NCI-H1105 treated with DMSO at 0.1 percent for 48 hours (cell line): ENCODE data around the gene TCTN1.
"Not testable (repeated sequence)": the region's sequence is repeated elsewhere in the genome, so short reads cannot be mapped to it uniquely, and the experiment has no call there.

Experiments used
- DNase-seq: peaks from one replicate; lab custom pipeline; 2025; lab: John Stamatoyannopoulos, UW

Gene TCTN1

DNA sequence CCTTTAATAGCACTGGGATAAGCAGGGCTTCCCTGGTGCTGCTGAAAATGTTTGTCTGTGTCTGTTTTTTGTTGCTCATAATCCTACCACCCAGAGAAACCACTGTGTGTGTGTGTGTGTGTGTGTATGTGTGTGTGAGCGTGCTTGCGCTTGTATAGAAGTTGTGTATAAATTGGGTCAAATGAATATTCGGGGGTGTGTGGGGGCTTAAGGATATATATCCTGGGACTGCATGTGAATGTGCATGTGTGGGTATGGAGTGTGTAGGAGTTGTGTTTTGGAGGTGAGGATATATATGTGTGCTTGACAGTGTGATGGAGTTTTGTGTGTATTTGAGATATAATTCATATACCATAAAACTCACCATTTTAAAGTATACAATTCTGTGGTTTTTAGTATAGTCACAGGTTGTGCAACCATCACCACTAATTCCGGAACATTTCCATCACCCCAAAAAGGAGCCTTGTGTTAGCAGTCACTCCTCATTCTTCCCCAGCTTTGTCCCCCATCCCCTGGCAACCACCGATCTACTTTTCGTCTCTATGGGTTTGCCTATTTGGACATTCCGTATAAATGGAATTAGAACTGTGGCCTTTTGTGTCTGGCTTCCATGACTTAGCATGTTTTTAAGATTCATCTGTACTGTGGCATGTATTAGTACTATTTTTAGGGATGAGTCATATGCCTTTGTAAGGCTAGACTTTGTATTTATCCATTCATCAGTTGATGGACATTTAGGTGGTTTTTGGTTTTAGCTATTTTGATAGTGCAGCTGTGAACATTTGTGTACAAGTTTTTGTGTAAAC lies 25.6 kb downstream of the TCTN1 start:
- no peak for DNase-seq

DNA sequence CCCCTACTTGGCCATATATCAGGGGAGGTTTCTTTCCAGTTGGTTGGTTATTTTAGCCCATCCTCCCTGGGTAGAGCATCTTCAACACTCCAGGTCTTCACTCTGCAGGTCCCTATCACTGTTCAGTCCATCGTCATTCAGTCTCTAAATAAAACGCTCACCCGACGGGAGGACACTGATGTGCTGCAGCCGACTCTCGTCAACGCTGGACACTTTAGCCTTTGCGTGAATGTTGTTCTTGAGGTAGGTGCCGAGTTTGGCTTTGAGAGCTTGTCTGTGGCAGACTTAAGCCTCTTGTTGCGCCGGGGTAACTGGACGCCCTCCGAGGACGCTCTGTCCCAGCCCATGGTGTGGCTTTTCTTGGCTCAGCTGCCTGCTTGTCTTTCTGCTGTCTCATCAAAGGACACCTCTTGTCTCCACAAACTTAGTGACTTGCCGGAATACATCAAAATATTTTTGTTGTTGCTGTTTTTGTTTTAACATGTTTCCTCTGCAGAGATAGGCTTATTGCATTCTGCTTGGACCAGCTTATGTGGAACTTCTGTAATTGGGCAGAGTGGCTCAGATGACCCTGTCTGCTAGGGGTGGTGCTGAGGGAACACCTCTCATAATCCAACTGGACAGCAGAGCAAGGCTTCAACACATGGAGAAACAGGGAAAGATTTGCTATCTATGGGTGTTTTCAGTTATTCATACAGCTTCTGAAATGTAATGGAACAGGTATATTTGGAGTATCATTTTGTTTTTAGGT lies 26.5 kb downstream of the TCTN1 start:
- no peak for DNase-seq

DNA sequence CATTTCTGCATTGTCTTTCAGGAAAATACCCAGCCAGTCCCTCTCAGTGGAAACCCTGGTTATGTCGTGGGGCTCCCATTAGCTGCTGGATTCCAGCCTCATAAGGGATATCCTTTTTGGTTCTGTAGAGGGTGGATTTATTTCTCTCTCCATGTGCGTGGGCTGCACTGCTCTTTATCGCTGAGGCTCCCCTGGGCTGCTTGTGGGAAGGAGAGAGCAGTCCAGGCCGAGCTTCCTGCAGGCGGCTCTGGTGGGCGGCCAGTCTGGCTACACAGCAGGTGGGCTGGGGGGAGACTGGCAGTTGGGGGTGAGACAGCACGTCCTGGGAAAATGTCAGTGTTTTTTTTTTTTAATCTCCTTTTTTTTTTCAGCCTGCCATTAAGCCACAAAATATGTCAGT lies 27.6 kb downstream of the TCTN1 start:
- DNase-seq = no peak

DNA sequence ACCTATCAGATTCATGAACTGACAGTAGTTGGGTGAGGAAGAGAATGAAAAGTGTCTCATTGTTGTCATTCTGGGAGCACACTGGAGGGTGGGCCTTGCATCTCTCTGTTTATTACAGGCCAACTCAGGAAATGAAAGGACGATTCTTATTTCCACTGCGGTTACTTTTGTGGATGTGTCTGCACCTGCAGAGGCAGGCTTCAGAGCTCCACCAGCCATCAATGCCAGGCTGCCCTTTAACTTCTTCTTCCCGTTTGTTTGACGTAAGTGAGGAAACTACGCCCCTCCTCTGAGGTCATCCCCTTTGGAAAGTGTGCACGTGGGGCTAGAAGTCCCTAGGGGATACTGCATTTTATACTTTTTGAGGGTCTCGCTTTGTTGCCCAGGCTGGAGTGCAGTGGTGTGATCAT lies 33.7 kb downstream of the TCTN1 start:
- no peak for DNase-seq

DNA sequence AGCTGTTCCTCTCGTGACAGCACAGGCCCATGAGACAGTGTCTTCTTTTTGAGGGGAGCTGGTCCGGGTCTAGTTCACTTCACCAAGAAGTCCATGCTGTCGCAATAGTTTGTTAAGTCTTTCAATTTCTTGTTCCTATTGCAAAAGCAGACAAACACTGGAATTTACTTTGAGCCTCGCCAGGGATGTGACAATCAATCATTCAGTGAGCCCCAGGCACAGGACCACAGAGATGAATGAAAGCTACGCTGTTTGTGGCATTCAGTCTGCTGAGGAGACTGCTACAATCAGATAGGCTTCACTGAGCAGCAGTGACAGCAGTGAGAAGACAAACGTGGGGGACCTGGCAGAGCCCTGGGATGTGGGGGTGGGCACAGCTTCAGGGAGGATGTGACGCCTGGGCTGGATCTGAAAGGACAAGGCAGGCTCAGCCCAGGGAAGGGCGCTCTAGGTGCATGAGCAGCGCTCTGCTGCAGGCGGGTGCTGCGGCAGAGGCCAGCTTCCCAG lies 35.5 kb downstream of the TCTN1 start:
- DNase-seq = no peak

DNA sequence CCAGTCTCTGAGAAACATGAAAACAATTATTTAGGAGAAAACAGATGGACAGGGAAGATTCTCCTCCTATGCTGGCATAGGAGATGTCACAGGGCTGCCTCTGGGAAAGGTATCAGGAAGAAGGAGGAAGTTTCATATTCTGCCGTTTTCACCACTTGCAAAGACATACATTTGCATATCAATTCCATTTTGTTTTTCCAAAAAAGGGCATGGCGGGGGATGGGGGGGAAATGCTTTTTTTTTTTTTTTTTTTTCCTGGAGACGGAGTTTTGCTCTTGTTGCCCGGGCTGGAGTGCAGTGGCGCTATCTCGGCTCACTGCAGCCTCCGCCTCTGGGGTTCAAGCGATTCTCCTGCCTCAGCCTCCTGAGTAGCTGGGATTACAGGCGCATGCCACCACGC lies 40.3 kb downstream of the TCTN1 start:
- not testable (repeated sequence) for DNase-seq

DNA sequence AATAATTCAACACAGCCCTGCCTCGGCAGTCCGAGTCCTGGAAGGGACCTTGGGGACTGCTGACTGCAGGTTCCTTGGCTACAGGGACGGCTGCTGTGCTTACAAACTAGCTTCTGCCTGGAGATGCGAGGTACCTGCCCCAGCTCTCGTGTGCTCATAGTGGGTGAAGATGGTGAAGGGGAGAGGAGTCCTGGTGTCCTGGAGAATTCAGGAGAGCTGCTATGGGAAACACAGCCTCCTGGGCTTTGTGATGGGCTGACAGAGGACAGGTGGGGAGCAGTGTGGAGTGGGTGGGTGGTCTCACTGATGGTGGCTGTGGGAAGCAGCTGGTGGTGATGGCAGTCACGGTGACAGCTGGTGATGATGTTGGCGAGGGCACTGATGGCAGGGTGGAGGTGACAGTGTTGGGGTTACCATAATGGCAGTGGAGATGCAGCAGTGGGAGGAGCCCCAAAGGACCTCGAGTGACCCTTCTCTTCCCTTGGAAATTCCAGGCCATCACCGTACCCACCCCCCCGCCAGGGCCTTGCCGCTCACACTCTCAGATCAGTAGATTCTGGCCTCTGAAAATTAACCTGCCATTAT lies 42.2 kb downstream of the TCTN1 start:
- DNase-seq = no peak

DNA sequence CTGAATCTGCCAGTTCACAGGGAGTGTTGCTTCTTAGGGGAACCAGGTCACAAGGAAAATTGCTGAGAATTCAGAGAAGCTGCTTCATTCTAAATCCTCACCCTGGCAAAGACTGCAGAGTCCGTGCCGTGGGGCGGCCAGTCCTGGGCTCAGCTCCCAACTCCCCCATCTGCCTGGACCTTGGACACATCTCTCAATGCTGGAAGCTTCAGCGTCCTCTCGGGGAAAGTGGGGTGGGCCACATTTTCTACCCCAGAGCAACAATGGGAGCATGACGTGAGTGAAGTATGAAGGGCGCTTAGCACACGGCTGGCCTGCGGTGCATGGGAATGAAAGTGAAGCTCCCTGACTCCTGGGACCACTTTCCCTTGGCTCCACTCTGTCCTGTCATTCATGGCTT lies 43.8 kb downstream of the TCTN1 start:
- no peak for DNase-seq

DNA sequence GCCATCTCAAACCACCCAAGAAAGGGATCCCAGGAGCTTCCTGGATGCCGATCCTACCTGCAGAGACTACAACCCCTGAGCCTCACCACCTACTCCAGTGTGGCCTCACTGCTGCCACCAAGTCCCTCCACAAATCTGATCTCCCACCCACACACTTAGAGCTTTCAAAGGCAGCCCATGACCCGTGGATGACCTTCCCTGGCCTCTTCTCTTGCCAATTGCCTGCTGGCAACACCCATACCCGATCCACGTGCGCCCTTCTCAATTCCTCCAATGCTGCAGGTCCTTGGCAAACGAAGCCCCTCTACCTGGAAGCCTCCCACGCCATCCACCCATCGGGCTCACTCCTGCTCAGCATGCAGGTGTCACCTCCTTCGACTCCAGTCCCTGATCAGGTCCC lies 44.3 kb downstream of the TCTN1 start:
- DNase-seq = no peak

DNA sequence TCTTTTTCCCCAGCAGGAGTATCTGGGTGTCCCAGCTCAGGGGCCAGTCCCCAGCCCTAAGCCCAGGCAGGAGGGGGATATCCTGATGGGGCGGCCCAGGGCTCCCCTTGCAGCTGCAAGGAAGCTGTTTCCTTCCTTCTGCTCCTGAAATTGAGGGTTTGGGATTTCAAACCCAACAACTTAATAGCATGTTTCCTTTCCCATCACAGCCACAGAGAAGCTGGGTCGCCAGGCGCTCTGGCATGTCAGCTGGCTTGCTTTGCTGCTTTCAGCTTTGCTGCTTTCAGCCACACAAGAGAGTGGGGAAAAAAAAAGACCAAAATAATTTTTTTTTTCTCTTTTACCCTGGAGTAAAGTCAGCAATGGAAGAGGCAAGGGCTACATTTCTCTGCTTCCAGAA lies 44.9 kb downstream of the TCTN1 start:
- no peak for DNase-seq

DNA sequence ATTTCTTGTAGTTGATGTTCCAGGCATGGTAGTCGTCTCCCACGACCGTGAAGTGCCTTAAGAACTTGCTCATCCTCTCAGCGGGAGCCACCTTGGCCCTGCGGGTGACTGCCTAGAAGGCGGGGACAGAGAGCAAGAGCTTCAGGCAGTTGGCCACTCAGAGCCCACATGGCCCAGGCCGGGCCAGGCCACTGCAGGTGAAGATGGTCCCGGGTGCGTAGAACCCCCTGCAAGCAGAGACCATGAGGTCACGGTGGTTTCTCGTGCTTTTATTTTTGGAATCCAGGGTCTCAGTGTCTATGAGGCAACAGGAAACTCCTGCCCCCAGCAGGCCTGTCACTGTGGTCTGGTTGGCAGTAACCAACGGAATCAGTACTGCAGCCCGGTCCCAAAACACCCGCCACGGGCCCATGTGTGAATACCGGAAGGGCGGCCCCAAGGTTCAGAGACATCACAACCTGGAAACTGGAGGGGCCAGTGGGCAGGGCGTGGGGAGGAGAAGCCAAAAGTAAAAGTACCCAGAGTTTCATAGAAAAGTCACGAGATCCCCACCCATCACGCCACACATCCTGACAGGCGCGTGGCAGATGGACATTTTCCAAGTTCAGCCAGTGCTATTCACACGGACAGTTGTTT lies 47.5 kb downstream of the TCTN1 start:
- DNase-seq = no peak

DNA sequence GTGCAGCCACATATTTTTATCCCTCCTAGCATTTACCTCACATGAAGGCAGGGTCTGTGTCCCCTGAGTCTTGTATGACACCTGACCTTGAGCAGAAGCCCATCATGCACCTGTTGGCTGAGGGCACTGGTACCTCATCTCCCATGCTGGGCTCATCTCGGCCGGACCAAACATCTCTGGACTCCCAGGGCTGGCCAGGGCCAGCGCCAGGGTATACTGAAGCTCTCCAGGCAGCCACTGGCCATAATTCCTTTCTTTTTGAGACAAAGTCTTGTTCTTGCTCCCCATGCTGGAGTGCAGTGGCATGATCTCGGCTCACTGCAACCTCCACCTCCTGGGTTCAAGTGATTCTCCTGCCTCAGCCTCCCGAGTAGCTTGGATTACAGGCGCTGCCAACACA lies 53.0 kb downstream of the TCTN1 start:
- no peak for DNase-seq

DNA sequence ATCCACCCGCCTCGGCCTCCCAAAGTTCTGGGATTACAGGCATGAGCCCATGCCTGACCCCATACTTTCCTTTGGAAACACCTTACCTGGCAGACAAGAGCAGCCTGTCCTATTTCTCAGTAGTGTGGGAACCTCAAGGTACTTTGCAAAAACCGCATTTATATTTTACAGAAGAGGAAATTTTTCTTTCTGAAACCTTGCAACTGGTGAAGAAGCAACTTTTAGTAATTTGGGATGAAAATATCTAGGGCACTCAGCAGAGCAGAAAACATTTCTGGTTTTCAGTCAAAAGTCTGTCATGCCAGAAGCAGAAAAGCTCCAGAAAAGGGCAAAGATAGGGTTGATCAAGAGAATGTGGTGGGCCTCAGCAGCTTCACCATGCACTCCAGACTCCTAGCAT lies 53.7 kb downstream of the TCTN1 start:
- no peak for DNase-seq

DNA sequence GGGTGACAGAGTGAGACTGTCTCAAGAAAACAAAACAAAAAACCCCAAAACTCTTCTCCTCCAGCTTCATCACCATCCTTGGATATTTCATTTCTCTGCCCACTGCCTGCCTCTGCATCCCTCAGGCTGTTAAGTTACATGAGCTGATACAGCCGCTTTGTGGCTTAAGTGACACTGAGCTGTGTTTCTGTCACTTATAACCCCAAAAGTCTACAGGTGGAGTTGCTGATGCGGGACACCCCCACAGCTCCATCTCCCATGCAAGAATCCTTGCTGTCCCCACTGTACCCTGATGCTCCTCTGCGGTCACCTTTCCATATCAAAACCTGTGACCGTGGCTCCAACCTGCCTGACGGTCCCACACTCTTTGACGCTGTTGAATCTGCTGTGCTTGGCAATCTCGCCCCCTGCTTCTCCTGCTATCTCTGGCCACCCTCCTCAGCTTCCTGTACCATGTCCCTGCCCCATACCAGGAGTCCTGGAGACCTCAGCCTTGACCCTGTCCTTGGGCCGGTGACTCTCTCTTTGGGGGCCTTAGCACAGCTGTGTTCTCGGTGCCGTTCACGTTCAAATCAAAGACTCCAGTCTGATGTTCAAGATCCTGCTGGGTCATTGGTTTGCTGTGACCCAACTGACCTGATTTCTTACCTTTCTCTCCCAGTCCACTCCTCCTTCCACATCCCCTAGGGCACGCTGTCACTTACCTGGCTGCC lies 54.7 kb downstream of the TCTN1 start:
- no peak for DNase-seq

DNA sequence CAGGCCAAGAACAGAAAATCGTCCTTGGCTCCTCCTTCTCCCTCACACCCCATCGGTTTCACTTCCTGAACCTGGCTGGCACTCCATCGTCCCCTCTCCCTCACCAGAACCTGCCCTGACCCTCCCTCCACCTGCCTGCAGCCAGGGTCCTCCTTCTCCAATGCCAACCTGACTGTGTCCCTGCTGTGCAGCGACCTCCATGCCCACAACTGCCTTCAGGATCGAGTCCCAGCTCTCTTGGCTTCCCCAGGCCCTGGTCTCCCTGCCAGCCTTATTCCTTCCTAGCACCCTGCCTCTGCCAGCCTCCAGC lies 55.2 kb downstream of the TCTN1 start:
- no peak for DNase-seq

DNA sequence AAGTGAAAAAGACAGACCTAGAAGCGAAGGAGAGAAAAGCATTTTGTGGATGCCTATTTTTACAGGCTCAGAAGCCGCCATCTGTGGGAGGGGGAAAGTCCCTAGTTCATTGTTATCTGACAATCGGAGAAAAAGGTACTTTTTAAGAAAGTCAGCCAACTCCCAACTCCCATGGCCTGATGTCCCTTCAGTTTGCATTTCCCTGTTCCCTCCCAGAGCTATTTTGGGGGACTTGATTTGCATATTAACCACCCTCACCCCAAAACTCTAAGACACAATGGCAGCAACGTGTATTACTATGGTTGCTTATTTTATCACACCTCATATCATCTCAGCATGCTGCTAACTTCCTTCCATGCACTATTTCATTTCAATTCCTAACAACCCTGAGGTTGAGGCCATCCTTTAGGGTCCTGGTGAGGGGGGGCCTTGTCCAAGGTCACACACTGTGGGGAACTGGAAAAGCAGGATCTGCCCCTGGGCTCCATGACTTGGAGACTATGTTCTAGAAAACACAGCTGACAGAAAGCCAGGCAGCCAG lies 56.3 kb downstream of the TCTN1 start:
- DNase-seq = no peak

DNA sequence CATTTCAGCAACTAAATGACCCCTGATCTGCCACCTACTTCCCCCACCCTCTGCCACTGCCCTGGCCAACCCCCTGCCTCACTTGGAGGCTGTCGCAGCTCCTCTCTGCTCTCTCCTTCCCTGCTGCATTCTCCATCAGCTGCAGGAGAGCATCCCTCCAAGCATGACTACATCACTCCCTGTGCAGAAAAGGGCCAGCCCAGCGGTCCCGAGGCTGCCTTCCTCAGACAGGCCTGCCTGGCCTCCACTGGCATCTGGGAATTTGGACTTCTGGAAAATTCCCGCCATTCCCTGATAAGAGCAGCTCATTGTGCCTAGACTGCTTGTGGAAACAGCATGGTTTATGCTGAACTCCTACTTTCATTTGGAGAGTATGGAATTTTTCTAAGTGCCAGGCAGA lies 62.2 kb downstream of the TCTN1 start:
- no peak for DNase-seq

DNA sequence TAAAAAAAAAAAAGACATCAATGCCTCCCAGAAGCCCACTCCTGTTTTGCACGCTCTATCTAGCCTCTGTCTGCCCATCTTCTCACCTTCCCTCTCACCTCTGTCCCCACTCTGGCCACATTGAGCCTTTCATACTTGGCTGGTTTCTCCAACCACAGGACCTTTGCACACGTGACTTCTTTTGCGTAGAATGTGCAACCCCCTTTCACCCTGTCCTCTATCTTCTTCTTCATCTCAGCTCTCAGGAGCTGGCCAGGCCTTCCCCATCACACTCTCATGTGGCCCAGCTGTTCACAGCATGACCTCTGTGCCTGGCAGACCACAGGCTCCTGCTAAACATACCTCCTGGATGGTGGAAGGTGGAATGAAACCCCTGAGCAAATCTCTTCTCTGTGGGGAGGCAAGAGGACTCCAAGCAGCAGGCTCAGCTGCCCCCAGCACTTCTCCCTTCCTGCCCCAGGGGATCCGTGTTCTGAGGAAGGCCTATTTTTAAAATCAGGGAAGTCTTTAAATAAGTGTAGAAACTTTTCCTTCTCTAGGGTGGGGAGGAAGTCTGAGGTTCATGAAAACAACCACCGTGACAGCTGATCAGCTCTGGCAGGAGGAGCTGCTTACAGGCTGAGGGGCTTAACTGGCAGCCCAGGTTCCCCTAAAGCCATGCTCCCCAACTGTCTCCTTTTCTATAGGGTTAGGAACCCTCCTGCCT lies 63.4 kb downstream of the TCTN1 start:
- DNase-seq = no peak

DNA sequence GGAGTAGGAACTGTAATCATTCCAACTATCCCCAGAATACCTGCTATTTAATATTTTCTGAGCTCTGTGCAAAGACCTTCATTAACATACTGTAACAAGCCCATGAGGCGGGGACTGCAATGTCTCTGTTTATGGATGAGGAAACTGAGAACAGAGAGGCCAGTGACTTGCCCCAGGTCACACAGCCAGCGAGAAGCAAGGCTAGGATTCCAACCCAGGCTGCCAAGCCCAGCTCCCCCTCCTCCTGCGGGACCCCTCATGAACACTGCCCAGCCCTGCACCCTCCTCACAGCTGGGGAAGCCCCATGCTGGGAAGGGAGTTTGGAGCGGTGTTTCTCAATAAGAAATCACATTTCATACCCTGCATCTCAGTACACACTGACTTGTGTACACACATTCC lies 64.1 kb downstream of the TCTN1 start:
- no peak for DNase-seq

DNA sequence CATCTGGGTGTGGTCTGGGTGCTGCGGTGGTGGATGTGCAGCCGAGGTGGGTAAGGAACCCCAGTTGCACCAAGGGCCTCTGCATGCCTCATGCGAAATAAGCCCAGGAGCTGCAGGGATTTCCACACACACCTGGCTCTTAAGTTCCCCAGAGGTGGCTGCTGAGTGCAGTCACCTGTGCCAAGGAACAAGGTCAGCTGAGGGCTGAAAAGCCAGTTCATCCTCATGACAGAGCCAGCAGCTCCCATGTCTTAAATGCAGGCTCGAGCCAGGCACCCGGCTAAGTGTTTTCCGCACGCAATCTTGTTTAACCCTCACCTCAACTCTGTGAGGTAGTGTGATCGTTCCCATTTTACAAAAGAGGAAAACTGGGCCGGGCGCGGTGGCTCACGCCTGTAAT lies 65.3 kb downstream of the TCTN1 start:
- DNase-seq = no peak

DNA sequence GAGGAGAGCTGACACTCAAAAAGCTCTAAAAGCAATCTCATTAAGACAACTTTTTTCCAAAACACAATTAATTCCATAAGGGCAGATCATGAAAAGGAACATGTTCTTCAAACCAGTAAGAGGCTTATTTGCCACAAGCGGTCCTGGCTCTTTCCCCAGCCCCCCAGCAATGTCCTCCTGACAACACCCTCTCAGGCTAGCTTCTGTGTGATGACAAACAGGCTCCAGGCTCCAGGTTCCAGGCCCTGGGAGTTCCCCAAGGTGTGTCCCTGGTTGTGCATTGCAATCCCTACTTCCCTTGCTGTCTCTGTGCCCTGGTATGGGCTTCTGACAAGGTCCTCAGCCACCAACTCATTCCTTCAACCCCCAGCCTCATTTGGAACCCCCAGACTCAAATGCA lies 66.1 kb downstream of the TCTN1 start:
- no peak for DNase-seq
